ENCODE results near the gene TMEM131.

Gene TMEM131

GRCh38 chr2:97997784-97998392, 2.1 kb upstream of the TMEM131 start:
- H3K79me1 ChIP-seq (replicated peaks; ENCODE audit: low read length, poor library complexity, severe bottlenecking), result no peaks in the 10 kb centered on the region
- 92% methylated on average over 6 of the region's 8 CpGs for WGBS
- H3K4me3 ChIP-seq (ENCODE audit: insufficient read depth in 1 of 2, low read depth in 1 of 2, low read length in 2 of 2), result no peak overlapping the region

GRCh38 chr2:97996679-97997078, 931 bp upstream of the TMEM131 start:
- no peak overlapping the region for H4K8ac ChIP-seq (ENCODE audit: low read length)
- H3K9ac ChIP-seq (ENCODE audit: low read length), result peak overlapping the region; percentile 95
- H3K4me1 ChIP-seq (ENCODE audit: control insufficient read depth, insufficient read depth, low read depth, low read length), result peaks cover 5% of the 10 kb centered on the region
- no peak overlapping the region for H3K27ac ChIP-seq (ENCODE audit: low read length, poor library complexity, severe bottlenecking)
- no peaks in the 10 kb centered on the region for H3K9me3 ChIP-seq (ENCODE audit: control insufficient read depth, low read length)
- peak overlapping the region in 1 of 2 experiments; percentile 86 for H2BK12ac ChIP-seq (ENCODE audit: low read length in 2 of 2)
- no peak overlapping the region for H2AK5ac ChIP-seq (ENCODE audit: low read length, severe bottlenecking)
- 94% methylated on average over 16 of the region's 19 CpGs for WGBS
- no peak overlapping the region for H2BK5ac ChIP-seq (ENCODE audit: low read depth, low read length, poor library complexity, severe bottlenecking)
- H3K4me2 ChIP-seq (ENCODE audit: low read length, poor library complexity, severe bottlenecking), result peak overlapping the region; percentile 88
- no peak overlapping the region for H4K91ac ChIP-seq (ENCODE audit: low read length)
- no peak for DNase-seq
- no peak overlapping the region for H2BK120ac ChIP-seq (ENCODE audit: low read depth, low read length)
- peak overlapping the region in 1 of 2 experiments; percentile 29 for H3K18ac ChIP-seq (ENCODE audit: low read depth in 1 of 2, low read length in 2 of 2)
- peak overlapping the region; percentile 86 to 91 for H3K4me3 ChIP-seq (ENCODE audit: insufficient read depth in 1 of 2, low read depth in 1 of 2, low read length in 2 of 2)
- peak overlapping the region; percentile 89 for H2AFZ ChIP-seq (ENCODE audit: low read depth, low read length)
- peaks cover 0 to 5% of the 10 kb centered on the region in 2 experiments for H3K27me3 ChIP-seq (ENCODE audit: control insufficient read depth in 1 of 2, insufficient read depth in 1 of 2, low read length in 2 of 2)
- H2BK15ac ChIP-seq (ENCODE audit: low read depth, poor library complexity, severe bottlenecking), result peak overlapping the region; percentile 44
- H3K4ac ChIP-seq (ENCODE audit: low read depth in 1 of 2, low read length in 2 of 2), result no peak overlapping the region
- H3K79me1 ChIP-seq (replicated peaks; ENCODE audit: low read length, poor library complexity, severe bottlenecking), result no peaks in the 10 kb centered on the region
- no peak overlapping the region for H3K23ac ChIP-seq (ENCODE audit: low read length in 2 of 2)
- H3K14ac ChIP-seq (ENCODE audit: low read length in 2 of 2), result no peak overlapping the region
- no peaks in the 10 kb centered on the region for H3K36me3 ChIP-seq (ENCODE audit: control insufficient read depth in 1 of 2, insufficient read depth in 2 of 2, low read depth in 1 of 2, low read length in 2 of 2)

More at GRCh38 chr2:97997784-97998392, 2.1 kb upstream of the TMEM131 start:
- Histone ChIP-seq H2BK12ac (ENCODE audit: low read length in 2 of 2) (no peak overlapping the region), H2BK5ac (ENCODE audit: low read depth, low read length, poor library complexity, severe bottlenecking) (no peak overlapping the region), H4K8ac (ENCODE audit: low read length) (no peak overlapping the region), H3K27ac (ENCODE audit: low read length, poor library complexity, severe bottlenecking) (no peak overlapping the region), H2BK120ac (ENCODE audit: low read depth, low read length) (no peak overlapping the region), H3K4me2 (ENCODE audit: low read length, poor library complexity, severe bottlenecking) (no peak overlapping the region), H3K4me1 (ENCODE audit: control insufficient read depth, insufficient read depth, low read depth, low read length) (peaks cover 5% of the 10 kb centered on the region), H2AFZ (ENCODE audit: low read depth, low read length) (no peak overlapping the region), H3K9me3 (ENCODE audit: control insufficient read depth, low read length) (no peaks in the 10 kb centered on the region), H2AK5ac (ENCODE audit: low read length, severe bottlenecking) (no peak overlapping the region), H4K91ac (ENCODE audit: low read length) (no peak overlapping the region), H2BK15ac (ENCODE audit: low read depth, poor library complexity, severe bottlenecking) (peak overlapping the region; percentile 57), H3K14ac (ENCODE audit: low read length in 2 of 2) (no peak overlapping the region), H3K18ac (ENCODE audit: low read depth in 1 of 2, low read length in 2 of 2) (no peak overlapping the region), H3K36me3 (ENCODE audit: control insufficient read depth in 1 of 2, insufficient read depth in 2 of 2, low read depth in 1 of 2, low read length in 2 of 2) (no peaks in the 10 kb centered on the region), H3K4ac (ENCODE audit: low read depth in 1 of 2, low read length in 2 of 2) (no peak overlapping the region), H3K9ac (ENCODE audit: low read length) (no peak overlapping the region), H3K23ac (ENCODE audit: low read length in 2 of 2) (no peak overlapping the region), H3K27me3 (ENCODE audit: control insufficient read depth in 1 of 2, insufficient read depth in 1 of 2, low read length in 2 of 2) (peaks cover 0 to 5% of the 10 kb centered on the region in 2 experiments)
- no peak for DNase-seq

DNA sequence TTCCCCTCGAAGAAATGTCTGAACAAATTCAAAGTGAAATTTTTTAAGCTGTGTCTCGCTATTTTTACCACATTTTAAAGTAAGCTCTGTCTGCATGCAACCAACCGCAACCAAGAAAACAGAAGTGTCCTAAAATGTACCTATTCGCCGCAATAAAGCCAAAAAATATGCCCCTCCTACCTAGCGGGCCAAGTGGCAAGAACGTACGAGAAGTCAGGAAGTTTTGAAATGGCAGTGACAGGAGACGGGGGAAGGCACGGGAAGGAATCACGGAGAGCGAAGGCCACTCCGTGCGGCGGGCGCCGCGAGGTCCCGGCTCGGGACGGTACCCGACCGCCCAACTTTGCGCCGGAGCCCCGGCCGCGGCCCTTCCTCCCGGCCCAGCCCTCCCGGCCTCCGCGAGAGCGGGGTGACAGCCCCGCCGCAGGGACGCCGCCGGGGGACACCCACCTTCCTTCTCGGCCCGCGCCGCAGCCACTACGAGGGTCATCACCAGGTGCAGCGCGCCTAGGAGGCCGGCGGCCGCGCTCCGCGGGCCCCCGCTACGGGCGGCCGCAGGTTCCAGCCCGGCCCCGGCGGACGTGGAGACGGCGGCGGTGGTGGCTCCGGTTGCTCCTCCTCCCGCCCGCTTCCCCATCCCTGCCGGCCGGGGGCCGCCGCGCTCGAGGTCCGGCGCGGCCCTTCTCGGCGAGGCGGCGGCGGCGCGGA, 568 bp downstream of the TMEM131 start:
- Histone ChIP-seq H3K9me3 (ENCODE audit: control insufficient read depth, low read length) (no peaks in the 10 kb centered on the region), H3K4ac (ENCODE audit: low read depth in 1 of 2, low read length in 2 of 2) (peak overlapping the region; percentile 18 to 91), H3K36me3 (ENCODE audit: control insufficient read depth in 1 of 2, insufficient read depth in 2 of 2, low read depth in 1 of 2, low read length in 2 of 2) (no peaks in the 10 kb centered on the region), H2BK120ac (ENCODE audit: low read depth, low read length) (peak overlapping the region; percentile 98), H2BK15ac (ENCODE audit: low read depth, poor library complexity, severe bottlenecking) (peak overlapping the region; percentile 94), H3K4me2 (ENCODE audit: low read length, poor library complexity, severe bottlenecking) (peak overlapping the region; percentile 74), H3K18ac (ENCODE audit: low read depth in 1 of 2, low read length in 2 of 2) (peak overlapping the region; percentile 92 to 96), H3K23ac (ENCODE audit: low read length in 2 of 2) (no peak overlapping the region), H2BK12ac (ENCODE audit: low read length in 2 of 2) (peak overlapping the region; percentile 13 to 56), H3K14ac (ENCODE audit: low read length in 2 of 2) (peak overlapping the region in 1 of 2 experiments; percentile 90), H3K4me1 (ENCODE audit: control insufficient read depth, insufficient read depth, low read depth, low read length) (peaks cover 8% of the 10 kb centered on the region), H3K27me3 (ENCODE audit: control insufficient read depth in 1 of 2, insufficient read depth in 1 of 2, low read length in 2 of 2) (peaks cover 0 to 5% of the 10 kb centered on the region in 2 experiments), H3K79me1 (replicated peaks; ENCODE audit: low read length, poor library complexity, severe bottlenecking) (peaks cover 2% of the 10 kb centered on the region), H2BK5ac (ENCODE audit: low read depth, low read length, poor library complexity, severe bottlenecking) (peak overlapping the region; percentile 89), H3K27ac (ENCODE audit: low read length, poor library complexity, severe bottlenecking) (peak overlapping the region; percentile 71), H2AFZ (ENCODE audit: low read depth, low read length) (peak overlapping the region; percentile 89), H2AK5ac (ENCODE audit: low read length, severe bottlenecking) (no peak overlapping the region), H4K91ac (ENCODE audit: low read length) (peak overlapping the region; percentile 91), H4K8ac (ENCODE audit: low read length) (peak overlapping the region; percentile 97), H3K9ac (ENCODE audit: low read length) (peak overlapping the region; percentile 95), H3K4me3 (ENCODE audit: insufficient read depth in 1 of 2, low read depth in 1 of 2, low read length in 2 of 2) (peak overlapping the region; percentile 86 to 91)
- 1% methylated on average over 39 of the region's 81 CpGs for WGBS
- DNase-seq, result peak; percentile 57

DNA sequence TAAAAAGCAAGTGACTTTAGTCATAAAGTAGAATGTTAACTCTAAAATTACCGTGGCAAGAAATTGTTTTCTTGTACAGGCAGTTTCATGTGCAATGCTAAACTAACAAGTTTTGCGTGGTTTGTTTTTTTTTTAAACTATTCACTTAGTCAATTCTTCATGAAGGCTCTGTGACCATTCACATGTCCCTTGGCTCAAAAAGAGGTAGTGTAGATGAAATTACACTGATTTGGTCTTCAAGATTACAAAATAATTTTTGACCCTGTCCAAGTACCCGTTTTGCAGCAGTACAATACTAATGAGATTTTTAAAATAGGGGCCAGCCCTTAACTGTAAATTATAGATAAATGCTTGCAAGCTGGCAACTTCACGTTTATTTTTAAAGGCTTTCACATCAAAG, 1.3 kb downstream of the TMEM131 start:
- Histone ChIP-seq H2BK120ac (ENCODE audit: low read depth, low read length) (no peak overlapping the region), H3K4ac (ENCODE audit: low read depth in 1 of 2, low read length in 2 of 2) (no peak overlapping the region)
- no CpG with 5 or more reads among the region's 4 CpGs for WGBS

More for the DNA sequence above, 1.3 kb downstream of the TMEM131 start:
- Histone ChIP-seq H3K4me3 (ENCODE audit: insufficient read depth in 1 of 2, low read depth in 1 of 2, low read length in 2 of 2) (peak overlapping the region in 1 of 2 experiments; percentile 91), H2AK5ac (ENCODE audit: low read length, severe bottlenecking) (no peak overlapping the region), H3K4me2 (ENCODE audit: low read length, poor library complexity, severe bottlenecking) (peak overlapping the region; percentile 52), H2BK12ac (ENCODE audit: low read length in 2 of 2) (no peak overlapping the region), H2AFZ (ENCODE audit: low read depth, low read length) (no peak overlapping the region), H3K4me1 (ENCODE audit: control insufficient read depth, insufficient read depth, low read depth, low read length) (peaks cover 8% of the 10 kb centered on the region), H4K8ac (ENCODE audit: low read length) (no peak overlapping the region), H3K9me3 (ENCODE audit: control insufficient read depth, low read length) (no peaks in the 10 kb centered on the region), H3K27ac (ENCODE audit: low read length, poor library complexity, severe bottlenecking) (no peak overlapping the region), H3K23ac (ENCODE audit: low read length in 2 of 2) (no peak overlapping the region), H3K9ac (ENCODE audit: low read length) (peak overlapping the region; percentile 95), H3K18ac (ENCODE audit: low read depth in 1 of 2, low read length in 2 of 2) (no peak overlapping the region), H3K27me3 (ENCODE audit: control insufficient read depth in 1 of 2, insufficient read depth in 1 of 2, low read length in 2 of 2) (peaks cover 0 to 5% of the 10 kb centered on the region in 2 experiments), H4K91ac (ENCODE audit: low read length) (no peak overlapping the region), H3K79me1 (replicated peaks; ENCODE audit: low read length, poor library complexity, severe bottlenecking) (peaks cover 2% of the 10 kb centered on the region), H3K14ac (ENCODE audit: low read length in 2 of 2) (no peak overlapping the region), H2BK5ac (ENCODE audit: low read depth, low read length, poor library complexity, severe bottlenecking) (no peak overlapping the region), H2BK15ac (ENCODE audit: low read depth, poor library complexity, severe bottlenecking) (no peak overlapping the region), H3K36me3 (ENCODE audit: control insufficient read depth in 1 of 2, insufficient read depth in 2 of 2, low read depth in 1 of 2, low read length in 2 of 2) (no peaks in the 10 kb centered on the region)
- DNase-seq, result no peak
